ENCODE data around the gene SGCG.
A peak's percentile ranks its signal among the peaks of the same experiment; 100 is the strongest.

SGCG gene

GRCh38 chr13:23159760-23160637 is 20.8 kb upstream of the SGCG start:
- no peak for DNase-seq
- peaks cover 8% of the 10 kb centered on the region for H3K27me3 ChIP-seq (replicated peaks)
- in situ Hi-C loops (cut with HindIII; ENCODE audit: low pct_ligation_motif_present, low sequenced_read_pairs): no loop called here
- H3K27ac ChIP-seq: no peak overlapping the region
- TF ChIP-seq CTCF (IDR thresholded peaks at IDR 0.05; ENCODE audit: low read depth, low read length, missing control alignments): no peak
- H3K4me3 ChIP-seq (ENCODE audit: low read depth, low read length): peak overlapping the region; percentile 47
- no peaks in the 10 kb centered on the region for H3K36me3 ChIP-seq (replicated peaks)

GRCh38 chr13:23160638-23161480 is 19.9 kb upstream of the SGCG start:
- TF ChIP-seq CTCF (IDR thresholded peaks at IDR 0.05; ENCODE audit: low read depth, low read length, missing control alignments): no peak
- Histone ChIP-seq H3K4me3 (ENCODE audit: low read depth, low read length) (peak overlapping the region; percentile 30), H3K27ac (no peak overlapping the region), H3K36me3 (replicated peaks) (no peaks in the 10 kb centered on the region), H3K27me3 (replicated peaks) (peaks cover 8% of the 10 kb centered on the region)
- in situ Hi-C loops (cut with HindIII; ENCODE audit: low pct_ligation_motif_present, low sequenced_read_pairs): no loop called here
- no peak for DNase-seq

GRCh38 chr13:23161481-23161825 is 19.3 kb upstream of the SGCG start:
- no peak for TF ChIP-seq CTCF (IDR thresholded peaks at IDR 0.05; ENCODE audit: low read depth, low read length, missing control alignments)
- no peak overlapping the region for H3K27ac ChIP-seq
- in situ Hi-C loops (cut with HindIII; ENCODE audit: low pct_ligation_motif_present, low sequenced_read_pairs): no loop called here
- DNase-seq: no peak
- no peaks in the 10 kb centered on the region for H3K36me3 ChIP-seq (replicated peaks)
- peaks cover 8% of the 10 kb centered on the region for H3K27me3 ChIP-seq (replicated peaks)
- no peak overlapping the region for H3K4me3 ChIP-seq (ENCODE audit: low read depth, low read length)

- in situ Hi-C loops (cut with HindIII; ENCODE audit: low pct_ligation_motif_present, low sequenced_read_pairs): no loop called here
- Histone ChIP-seq H3K27ac (no peak overlapping the region), H3K4me3 (ENCODE audit: low read depth, low read length) (no peak overlapping the region), H3K27me3 (replicated peaks) (no peaks in the 10 kb centered on the region), H3K36me3 (replicated peaks) (no peaks in the 10 kb centered on the region)
- TF ChIP-seq CTCF (IDR thresholded peaks at IDR 0.05; ENCODE audit: low read depth, low read length, missing control alignments): peak; percentile 17
- no peak for DNase-seq
Observed at GRCh38 chr13:23175920-23176319, 4.9 kb upstream of the SGCG start.

GRCh38 chr13:23182142-23182541 is 1.4 kb downstream of the SGCG start:
- H3K27me3 ChIP-seq (replicated peaks): no peaks in the 10 kb centered on the region
- no peak for DNase-seq
- H3K36me3 ChIP-seq (replicated peaks): no peaks in the 10 kb centered on the region
- in situ Hi-C loops (cut with HindIII; ENCODE audit: low pct_ligation_motif_present, low sequenced_read_pairs): no loop called here
- no peak overlapping the region for H3K27ac ChIP-seq
- TF ChIP-seq CTCF (IDR thresholded peaks at IDR 0.05; ENCODE audit: low read depth, low read length, missing control alignments): no peak
- no peak overlapping the region for H3K4me3 ChIP-seq (ENCODE audit: low read depth, low read length)

Data from brain microvascular endothelial cell (primary cell).